Ishikawa (cell line): Measurements from ENCODE around the gene COA3.

Source experiments
- CEBPB ChIP-seq: IDR thresholded peaks from 2 replicates; pipeline ENCODE4 v1.6.1; 2012
- CREB1 ChIP-seq: IDR thresholded peaks from 2 replicates; pipeline ENCODE4 v1.6.1; 2012; ENCODE audit warnings: low read depth
- EGR1 ChIP-seq: IDR thresholded peaks from 2 replicates; pipeline ENCODE4 v1.6.1; 2012
- EP300 ChIP-seq: IDR thresholded peaks from 2 replicates; pipeline ENCODE4 v1.6.1; 2012; ENCODE audit warnings: borderline replicate concordance
- FOXM1 ChIP-seq: IDR thresholded peaks from 2 replicates; pipeline ENCODE4 v1.6.1; 2012; ENCODE audit warnings: low read depth, borderline replicate concordance
- MAX ChIP-seq: IDR thresholded peaks from 2 replicates; pipeline ENCODE4 v1.6.1; 2012
- NFIC ChIP-seq: IDR thresholded peaks from 2 replicates; pipeline ENCODE4 v1.6.1; 2012
- RAD21 ChIP-seq: IDR thresholded peaks from 2 replicates; pipeline ENCODE4 v1.6.1; 2012; ENCODE audit warnings: low read depth
- REST ChIP-seq: IDR thresholded peaks from 2 replicates; pipeline ENCODE4 v1.6.1; 2012; ENCODE audit warnings: low read depth, mild to moderate bottlenecking
- TAF1 ChIP-seq: IDR thresholded peaks from 2 replicates; pipeline ENCODE4 v1.6.1; 2012; ENCODE audit warnings: low read depth, mild to moderate bottlenecking
- TCF12 ChIP-seq: IDR thresholded peaks from 2 replicates; pipeline ENCODE4 v1.6.1; 2012; ENCODE audit warnings: low read depth
- TEAD4 ChIP-seq: IDR thresholded peaks from 2 replicates; pipeline ENCODE4 v1.6.1; 2012
- USF1 ChIP-seq: IDR thresholded peaks from 2 replicates; pipeline ENCODE4 v1.6.1; 2012
- YY1 ChIP-seq: IDR thresholded peaks from 2 replicates; pipeline ENCODE4 v1.6.1; 2012; ENCODE audit warnings: low read depth
- ZBTB7A ChIP-seq: IDR thresholded peaks from 2 replicates; pipeline ENCODE4 v1.6.1; 2012; ENCODE audit warnings: low read depth

COA3 gene

GRCh38 chr17:42843358-42843934 lies 44.9 kb upstream of the COA3 start:
- peak; percentile 78 for TF ChIP-seq RAD21
- no peak for TF ChIP-seq MAX
- TF ChIP-seq EGR1, result no peak
- no peak for TF ChIP-seq CREB1
- TF ChIP-seq CEBPB, result no peak

- no peak for TF ChIP-seq RAD21
- no peak for TF ChIP-seq CREB1
- no peak for TF ChIP-seq EGR1
- no peak for TF ChIP-seq MAX
- no peak for TF ChIP-seq TEAD4
- TF ChIP-seq FOXM1, result no peak
- TF ChIP-seq TCF12, result no peak
- no peak for TF ChIP-seq YY1
- no peak for TF ChIP-seq USF1
- TF ChIP-seq EP300, result no peak
- TF ChIP-seq ZBTB7A, result no peak
- TF ChIP-seq TAF1, result no peak
- no peak for TF ChIP-seq NFIC
- TF ChIP-seq CEBPB, result no peak
- no peak for TF ChIP-seq REST
These were observed 43.6 kb upstream of the COA3 start for GRCh38 chr17:42841975-42842685.

GRCh38 chr17:42835732-42836131 lies 37.2 kb upstream of the COA3 start:
- TF ChIP-seq NFIC (no peak), TEAD4 (no peak)

GRCh38 chr17:42833767-42834422 lies 35.4 kb upstream of the COA3 start:
- TF ChIP-seq MAX (no peak), CEBPB (no peak), TCF12 (no peak)

- TF ChIP-seq CEBPB (no peak), TCF12 (peak; percentile 57; the same call in 1 of the 2 replicates), EGR1 (no peak), FOXM1 (no peak), USF1 (peak; percentile 78), RAD21 (no peak), YY1 (0 out of 2 replicates have a peak, but pooled peaks have one; percentile 33), MAX (peak; percentile 99), ZBTB7A (no peak), TEAD4 (no peak), CREB1 (peak; percentile 96), TAF1 (peak; percentile 86), EP300 (0 out of 2 replicates have a peak, but pooled peaks have one; percentile 2), REST (no peak), NFIC (no peak)
These were observed 34.6 kb upstream of the COA3 start, which contains the start of gene PSME3 for GRCh38 chr17:42832934-42833766. PSME3 (plus strand) TSS chr17:42833397; CDS start chr17:42833632, 235 bp downstream.
